Neuronal stem cell (in vitro differentiated cells): ENCODE data around the gene P3H2.

Experiments used
- DNase-seq: peaks from one replicate; pipeline ENCODE4 v3.0.0-alpha.2; 2013; ENCODE audit warnings: low spot score
- H2AFZ ChIP-seq: one replicate; pipeline ENCODE4 v1.6.1; 2013; ENCODE audit warnings: mild to moderate bottlenecking, low read length, inconsistent platforms
- H2AK5ac ChIP-seq: 2 replicates; pipeline ENCODE4 v1.6.1; 2013; ENCODE audit warnings: low read depth, mild to moderate bottlenecking, inconsistent platforms, low read length, moderate library complexity, mixed read lengths
- H2BK120ac ChIP-seq: 2 replicates; pipeline ENCODE4 v1.6.1; 2013; ENCODE audit warnings: low read depth, mild to moderate bottlenecking, inconsistent platforms, low read length, moderate library complexity, mixed read lengths
- H2BK12ac ChIP-seq: one replicate; pipeline ENCODE4 v1.6.1; 2013; ENCODE audit warnings: low read length, inconsistent platforms
- H2BK15ac ChIP-seq: 2 replicates; pipeline ENCODE4 v1.6.1; 2013; ENCODE audit warnings: mild to moderate bottlenecking, low read length, inconsistent platforms, mixed read lengths
- H2BK5ac ChIP-seq: one replicate; pipeline ENCODE4 v1.6.1; 2013; ENCODE audit warnings: inconsistent platforms, mild to moderate bottlenecking, low read length, moderate library complexity
- H3K14ac ChIP-seq: one replicate; pipeline ENCODE4 v1.6.1; 2013; ENCODE audit warnings: low read length, inconsistent platforms
- H3K18ac ChIP-seq: 2 replicates; pipeline ENCODE4 v1.6.1; 2013; ENCODE audit warnings: low read length, inconsistent platforms
- H3K23ac ChIP-seq: 2 replicates; pipeline ENCODE4 v1.6.1; 2013; ENCODE audit warnings: low read depth, mild to moderate bottlenecking, mixed read lengths, low read length, inconsistent platforms; ENCODE audit not compliant: poor library complexity
- H3K27ac ChIP-seq: replicated peaks from 3 replicates; pipeline ENCODE4 v1.5.1; 2013; ENCODE audit warnings: low read length, inconsistent platforms
- H3K27me3 ChIP-seq, 3 experiments: 2 replicates each; pipeline ENCODE4 v1.6.1; 2013; ENCODE audit warnings: low read length in 3 of 3, mild to moderate bottlenecking in 2 of 3, inconsistent platforms in 1 of 3, low read depth in 1 of 3, mixed read lengths in 1 of 3, moderate library complexity in 1 of 3; ENCODE audit not compliant: control insufficient read depth in 3 of 3, insufficient read depth in 3 of 3
- H3K36me3 ChIP-seq, 2 donors: replicated peaks in 1 of 2; 2 replicates each; pipeline ENCODE4 v1.6.1; 2013; ENCODE audit warnings: low read length in 2 of 2; ENCODE audit not compliant: control insufficient read depth in 2 of 2, insufficient read depth in 2 of 2
- H3K4ac ChIP-seq: 2 replicates; pipeline ENCODE4 v1.6.1; 2013; ENCODE audit warnings: inconsistent platforms, mild to moderate bottlenecking, low read length, moderate library complexity
- H3K4me1 ChIP-seq, 2 donors: 1 replicate in 1 of 2; 2 replicates in 1 of 2; pipeline ENCODE4 v1.6.1; 2013; ENCODE audit warnings: low read length in 2 of 2, low read depth in 1 of 2; ENCODE audit not compliant: control insufficient read depth in 2 of 2, insufficient read depth in 1 of 2
- H3K4me2 ChIP-seq: one replicate; pipeline ENCODE4 v1.6.1; 2013; ENCODE audit warnings: mild to moderate bottlenecking, low read length, inconsistent platforms; ENCODE audit not compliant: insufficient read depth, poor library complexity, severe bottlenecking
- H3K4me3 ChIP-seq, 2 donors: 2 replicates each; pipeline ENCODE4 v1.5.1; 2013; ENCODE audit warnings: low read length in 2 of 2, mild to moderate bottlenecking in 2 of 2, inconsistent platforms in 1 of 2, moderate library complexity in 1 of 2
- H3K79me1 ChIP-seq: one replicate; pipeline ENCODE4 v1.6.1; 2013; ENCODE audit warnings: low read depth, mild to moderate bottlenecking, inconsistent platforms, low read length, moderate library complexity
- H3K9ac ChIP-seq: one replicate; pipeline ENCODE4 v1.6.1; 2013; ENCODE audit warnings: mild to moderate bottlenecking, low read depth, low read length, inconsistent platforms; ENCODE audit not compliant: poor library complexity
- H3K9me3 ChIP-seq, 2 donors: replicated peaks in 1 of 2; 2 replicates each; pipeline versions ENCODE3 to v1.6.1; 2013; ENCODE audit warnings: low read length in 2 of 2, mild to moderate bottlenecking in 2 of 2, inconsistent platforms in 1 of 2, low read depth in 1 of 2, mixed read lengths in 1 of 2, moderate library complexity in 1 of 2; ENCODE audit not compliant: control insufficient read depth in 2 of 2, insufficient read depth in 1 of 2
- H4K8ac ChIP-seq: one replicate; pipeline ENCODE4 v1.6.1; 2013; ENCODE audit warnings: low read depth, mild to moderate bottlenecking, inconsistent platforms, low read length, moderate library complexity
- H4K91ac ChIP-seq: one replicate; pipeline ENCODE4 v1.6.1; 2013; ENCODE audit warnings: low read length, low read depth, mild to moderate bottlenecking, inconsistent platforms; ENCODE audit not compliant: poor library complexity
- WGBS, 2 donors: extraction: QIAGEN DNeasy Blood & Tissue Kit; methylation state at CpG; one replicate each; pipeline ENCODE4 v1.1.7; 2013; ENCODE audit warnings: missing lambda C conversion rate in 2 of 2, mixed read lengths in 1 of 2; ENCODE audit not compliant: insufficient read length in 2 of 2, insufficient replicate concordance in 1 of 2; ENCODE audit errors: extremely low coverage in 2 of 2; 5-methylcytosine and 5-hydroxymethylcytosine counted together

The P3H2 gene

GRCh38 chr3:190014940-190015339 lies 105.8 kb downstream of the P3H2 start:
- no peak for DNase-seq
- Histone ChIP-seq H3K27ac (no peak overlapping the region), H3K79me1 (peaks cover 1% of the 10 kb centered on the region), H2BK120ac (no peak overlapping the region), H3K4me3 (no peak overlapping the region), H3K27me3 (no peaks in the 10 kb centered on the region), H3K23ac (no peak overlapping the region), H3K18ac (no peak overlapping the region), H3K9me3 (no peaks in the 10 kb centered on the region), H2AFZ (no peak overlapping the region), H4K8ac (no peak overlapping the region), H3K14ac (no peak overlapping the region), H3K36me3 (no peaks in the 10 kb centered on the region), H3K4me1 (peaks cover 4 to 13% of the 10 kb centered on the region in 2 donors), H2BK12ac (no peak overlapping the region), H2BK15ac (no peak overlapping the region), H3K4ac (no peak overlapping the region), H3K4me2 (no peak overlapping the region), H3K9ac (no peak overlapping the region), H2BK5ac (no peak overlapping the region), H4K91ac (no peak overlapping the region), H2AK5ac (no peak overlapping the region)
- no CpG with 5 or more reads among the region's 2 CpGs for WGBS, 2 donors

DNA sequence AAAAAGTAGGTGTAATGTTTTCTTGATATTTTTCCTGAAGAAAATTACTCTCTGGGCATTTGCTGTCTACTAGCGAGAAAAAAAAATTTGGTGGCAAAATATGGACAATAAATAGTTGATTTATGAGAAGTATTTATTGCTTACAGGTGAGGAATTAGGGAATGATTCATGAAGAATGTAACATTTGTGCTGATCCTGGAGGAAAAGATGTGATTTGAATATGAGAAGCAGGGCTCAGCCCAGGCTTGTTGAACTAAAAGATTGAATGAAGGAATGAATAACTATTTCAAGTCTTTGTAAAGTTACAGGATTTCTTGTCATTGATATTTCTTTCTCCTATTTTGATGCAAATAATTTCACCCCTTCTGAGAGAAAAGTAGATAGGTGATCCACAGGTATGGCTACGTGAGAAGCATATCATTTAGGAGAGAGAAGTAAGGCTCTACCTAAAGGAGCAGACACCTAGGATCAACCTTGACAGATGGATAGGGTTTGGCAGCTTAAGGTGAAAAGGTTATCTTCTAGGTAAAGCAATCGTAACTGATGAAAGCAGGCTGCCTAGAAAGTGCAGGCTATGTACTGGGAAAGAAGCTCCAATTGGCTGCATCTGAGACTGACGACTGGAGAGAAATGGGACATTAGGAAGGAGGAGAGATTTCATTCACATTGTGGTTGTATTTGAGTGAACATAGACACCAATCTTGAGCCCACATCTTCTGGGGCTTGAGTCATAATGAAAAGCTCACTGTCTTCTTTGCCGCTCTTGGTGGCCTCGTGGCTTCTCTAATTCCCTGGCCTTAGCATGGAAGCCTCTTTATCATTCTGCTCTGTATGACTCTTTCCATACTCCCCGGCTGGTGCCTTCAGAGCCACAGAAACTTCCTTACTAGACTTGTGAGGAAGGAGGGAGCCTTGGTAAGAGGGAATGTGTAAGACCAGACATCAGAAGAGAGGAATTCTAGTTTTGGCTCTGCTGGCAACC lies 106.5 kb downstream of the P3H2 start:
- Histone ChIP-seq H3K9ac (no peak overlapping the region), H3K79me1 (peaks cover 1% of the 10 kb centered on the region), H2BK12ac (no peak overlapping the region), H2AFZ (no peak overlapping the region), H4K8ac (no peak overlapping the region), H3K36me3 (no peaks in the 10 kb centered on the region), H2BK5ac (no peak overlapping the region), H3K23ac (no peak overlapping the region), H3K18ac (no peak overlapping the region), H3K9me3 (no peaks in the 10 kb centered on the region), H2BK120ac (no peak overlapping the region), H3K4me3 (no peak overlapping the region), H4K91ac (no peak overlapping the region), H3K27ac (no peak overlapping the region), H3K4me2 (no peak overlapping the region), H3K4ac (no peak overlapping the region), H2BK15ac (no peak overlapping the region), H3K27me3 (no peaks in the 10 kb centered on the region), H3K14ac (no peak overlapping the region), H3K4me1 (peaks cover 4 to 13% of the 10 kb centered on the region in 2 donors), H2AK5ac (no peak overlapping the region)
- DNase-seq, result no peak
- no CpG with 5 or more reads among the region's 7 CpGs for WGBS, 2 donors

DNA sequence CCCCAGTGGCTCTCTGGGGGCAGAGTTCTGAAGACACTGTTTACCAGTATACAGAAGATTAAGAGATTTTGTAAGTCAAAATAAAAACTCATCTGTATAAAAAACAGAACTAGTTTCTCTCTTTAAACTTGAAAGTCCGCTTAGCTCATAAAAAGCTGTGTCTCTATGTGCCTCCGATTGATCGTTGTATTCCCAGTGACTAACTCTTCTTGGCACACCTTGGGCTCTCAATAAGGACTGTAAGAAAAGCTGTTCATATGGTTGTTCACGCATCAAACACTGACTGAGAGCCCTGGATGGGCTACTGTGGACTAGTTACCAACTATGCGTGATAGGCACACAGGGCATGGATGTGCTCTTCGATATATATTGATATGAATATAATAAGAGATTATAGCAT lies 107.9 kb downstream of the P3H2 start:
- no peak overlapping the region for H3K27ac ChIP-seq
- H3K18ac ChIP-seq, result no peak overlapping the region
- no peak overlapping the region for H3K4ac ChIP-seq
- no peaks in the 10 kb centered on the region for H3K36me3 ChIP-seq
- no peak overlapping the region for H2AFZ ChIP-seq
- no peak overlapping the region for H2BK15ac ChIP-seq
- no peak overlapping the region for H2BK12ac ChIP-seq
- no peak overlapping the region for H2BK120ac ChIP-seq
- H3K23ac ChIP-seq, result no peak overlapping the region
- H2BK5ac ChIP-seq, result no peak overlapping the region
- H3K27me3 ChIP-seq, result no peaks in the 10 kb centered on the region
- H3K4me1 ChIP-seq, result peaks cover 1 to 13% of the 10 kb centered on the region in 2 donors
- no peak overlapping the region for H3K4me3 ChIP-seq
- H3K9ac ChIP-seq, result no peak overlapping the region
- H4K8ac ChIP-seq, result no peak overlapping the region
- H2AK5ac ChIP-seq, result no peak overlapping the region
- H3K14ac ChIP-seq, result no peak overlapping the region
- H3K79me1 ChIP-seq, result peaks cover 1% of the 10 kb centered on the region
- no peak overlapping the region for H4K91ac ChIP-seq
- H3K4me2 ChIP-seq, result no peak overlapping the region
- DNase-seq, result no peak
- H3K9me3 ChIP-seq, result no peaks in the 10 kb centered on the region
- no CpG with 5 or more reads among the region's 6 CpGs for WGBS, 2 donors

- no peak overlapping the region for H3K18ac ChIP-seq
- H3K4me2 ChIP-seq, result no peak overlapping the region
- no peak overlapping the region for H2BK15ac ChIP-seq
- no peak overlapping the region for H2BK12ac ChIP-seq
- H3K23ac ChIP-seq, result no peak overlapping the region
- H3K9ac ChIP-seq, result no peak overlapping the region
- H4K91ac ChIP-seq, result no peak overlapping the region
- H2AFZ ChIP-seq, result no peak overlapping the region
- peak; percentile 36 for DNase-seq
- H3K79me1 ChIP-seq, result peaks cover 1% of the 10 kb centered on the region
- WGBS, 2 donors, result no CpG with 5 or more reads among the region's 4 CpGs
- H3K27me3 ChIP-seq, result no peaks in the 10 kb centered on the region
- H3K4me1 ChIP-seq, result peaks cover 1 to 13% of the 10 kb centered on the region in 2 donors
- no peak overlapping the region for H3K27ac ChIP-seq
- no peaks in the 10 kb centered on the region for H3K9me3 ChIP-seq
- no peak overlapping the region for H3K4me3 ChIP-seq
- no peak overlapping the region for H3K14ac ChIP-seq
- no peak overlapping the region for H4K8ac ChIP-seq
- H2BK120ac ChIP-seq, result no peak overlapping the region
- H2AK5ac ChIP-seq, result no peak overlapping the region
- no peak overlapping the region for H2BK5ac ChIP-seq
- no peak overlapping the region for H3K4ac ChIP-seq
- no peaks in the 10 kb centered on the region for H3K36me3 ChIP-seq
These were observed 108.3 kb downstream of the P3H2 start for GRCh38 chr3:190012314-190012782.
